ENCODE results near the gene ATP6V1C2.

GRCh38 chr2:10706033-10706432 is 15.4 kb upstream of the ATP6V1C2 start:
- no peak for TF ChIP-seq CTCF (IDR thresholded peaks at IDR 0.05)
- TF ChIP-seq ZFX (IDR thresholded peaks at IDR 0.05; ENCODE audit: borderline replicate concordance), result no peak
